SK-N-SH (cell line): ENCODE data around the gene BAIAP3. TPM values are rescaled to one million over a fixed set of nuclear protein-coding genes. Genes with fewer than 3 reads are reported as not detected.
A peak's percentile ranks its signal among the peaks of the same experiment; 100 is the strongest.

ENCODE experiments used
- CTCF ChIA-PET: fragments of 300-600, 350-600 bp; formaldehyde crosslinking; extraction: SDS; loops from one replicate; lab custom pipeline; 2021; lab: Yijun Ruan, JAX
- POLR2A ChIA-PET: fragments of 350-600 bp; sonication (Branson Sonifier 250); formaldehyde crosslinking; extraction: SDS; loops from one replicate; lab custom pipeline; 2020; ENCODE audit warnings: antibody characterized with exemption, inconsistent platforms; lab: Yijun Ruan, JAX
- DNase-seq: peaks from one replicate; pipeline ENCODE4 v3.0.0; 2012
- H2AFZ ChIP-seq: fragments of 200-600 bp; sonication (generic); 2 replicates; pipeline ENCODE4 v1.8.1; 2016; ENCODE audit warnings: antibody characterized with exemption, mild to moderate bottlenecking, low read depth
- H3F3A ChIP-seq: fragments of 200-600 bp; sonication (generic); replicated peaks from 2 replicates; pipeline ENCODE3; 2016; ENCODE audit warnings: antibody characterized with exemption, mild to moderate bottlenecking; ENCODE audit not compliant: insufficient read depth
- H3K27ac ChIP-seq, 2 experiments: fragments of 200-500 bp in 1 of 2; fragments of 200-600 bp in 1 of 2; sonication (Bioruptor generic) in 1 of 2; sonication (generic), shearing (Covaris generic) in 1 of 2; 2 replicates each; pipeline versions ENCODE4 v1.5.1 to v1.6.1; 2014 to 2016; ENCODE audit warnings: low read depth in 2 of 2, inconsistent platforms in 1 of 2, low read length in 1 of 2, mild to moderate bottlenecking in 1 of 2, mixed read lengths in 1 of 2
- H3K27me3 ChIP-seq: fragments of 200-600 bp; sonication (generic), shearing (Covaris generic); 2 replicates; pipeline ENCODE4 v1.6.1; 2016; ENCODE audit warnings: mixed run types; ENCODE audit not compliant: insufficient read depth
- H3K36me3 ChIP-seq, 2 experiments: fragments of 200-500 bp in 1 of 2; fragments of 200-600 bp in 1 of 2; sonication (Bioruptor generic) in 1 of 2; sonication (generic) in 1 of 2; replicated peaks in 1 of 2; 2 replicates each; pipeline versions ENCODE3 to v1.5.1; 2014 to 2016; ENCODE audit warnings: low read length in 1 of 2, mild to moderate bottlenecking in 1 of 2; ENCODE audit not compliant: insufficient read depth in 2 of 2, control insufficient read depth in 1 of 2
- H3K4me1 ChIP-seq, 2 experiments: fragments of 200-500 bp in 1 of 2; fragments of 200-600 bp in 1 of 2; sonication (Bioruptor generic) in 1 of 2; sonication (generic), shearing (Covaris generic) in 1 of 2; 2 replicates each; pipeline versions ENCODE4 v1.5.1 to v1.6.1; 2014 to 2016; ENCODE audit warnings: low read depth in 1 of 2, low read length in 1 of 2, mixed run types in 1 of 2; ENCODE audit not compliant: insufficient read depth in 2 of 2, control insufficient read depth in 1 of 2
- H3K4me2 ChIP-seq: fragments of 200-600 bp; sonication (generic), shearing (Covaris generic); 2 replicates; pipeline ENCODE4 v1.6.1; 2017; ENCODE audit warnings: mixed run types
- H3K4me3 ChIP-seq, 2 experiments: fragments of 200-500 bp in 1 of 2; fragments of 200-600 bp in 1 of 2; sonication (Bioruptor generic) in 1 of 2; sonication (generic), shearing (Covaris generic) in 1 of 2; 2 replicates each; pipeline versions ENCODE4 v1.5.1 to v1.8.1; 2014 to 2016; ENCODE audit warnings: low read depth in 2 of 2, inconsistent platforms in 1 of 2, low read length in 1 of 2, mild to moderate bottlenecking in 1 of 2, mixed read lengths in 1 of 2, moderate library complexity in 1 of 2
- H3K79me2 ChIP-seq: fragments of 200-600 bp; sonication (generic); 2 replicates; pipeline ENCODE4 v1.8.1; 2017; ENCODE audit warnings: mild to moderate bottlenecking; ENCODE audit not compliant: insufficient read depth
- H3K9ac ChIP-seq: fragments of 200-600 bp; sonication (generic); 2 replicates; pipeline ENCODE4 v1.6.1; 2017; ENCODE audit warnings: mixed run types
- H3K9me2 ChIP-seq: fragments of 200-600 bp; sonication (generic); 2 replicates; pipeline ENCODE4 v1.6.1; 2017; ENCODE audit warnings: mixed run types
- H3K9me3 ChIP-seq: fragments of 200-600 bp; sonication (generic); 2 replicates; pipeline ENCODE4 v1.6.1; 2017; ENCODE audit warnings: mixed run types, mild to moderate bottlenecking, moderate library complexity
- H4K20me1 ChIP-seq: fragments of 200-600 bp; sonication (generic); 2 replicates; pipeline ENCODE4 v1.6.1; 2017; ENCODE audit warnings: mild to moderate bottlenecking, mixed run types; ENCODE audit not compliant: insufficient read depth
- EP300 ChIP-seq, 2 experiments: IDR thresholded peaks; 2 replicates each; pipeline versions ENCODE4 v1.4.0 to v1.6.1; 2012; ENCODE audit warnings: borderline replicate concordance in 1 of 2, low read depth in 1 of 2, low read length in 1 of 2
- FOXM1 ChIP-seq: IDR thresholded peaks from 2 replicates; pipeline ENCODE4 v1.4.0; 2012; ENCODE audit warnings: low read depth, mild to moderate bottlenecking
- GABPA ChIP-seq: IDR thresholded peaks from 2 replicates; pipeline ENCODE4 v1.4.0; 2012; ENCODE audit warnings: low read depth, mild to moderate bottlenecking
- IRF3 ChIP-seq: fragments of 150-350 bp; IDR thresholded peaks from 2 replicates; pipeline ENCODE4 v1.6.1; 2016; ENCODE audit warnings: mild to moderate bottlenecking, low read depth, low read length
- JUND ChIP-seq: IDR thresholded peaks from 2 replicates; pipeline ENCODE4 v1.4.0; 2012
- MXI1 ChIP-seq: IDR thresholded peaks from 2 replicates; pipeline ENCODE4 v1.6.1; 2012; ENCODE audit warnings: mild to moderate bottlenecking, low read depth, low read length, improper control_type of control experiment
- NFIC ChIP-seq: IDR thresholded peaks from 2 replicates; pipeline ENCODE4 v1.4.0; 2012; ENCODE audit warnings: borderline replicate concordance
- NRF1 ChIP-seq: IDR thresholded peaks from 2 replicates; pipeline ENCODE4 v1.6.1; 2012; ENCODE audit warnings: low read depth, mild to moderate bottlenecking, low read length
- POLR2AphosphoS5 ChIP-seq: IDR thresholded peaks from 2 replicates; pipeline ENCODE4 v1.6.1; 2012; ENCODE audit warnings: low read depth, low read length
- RCOR1 ChIP-seq: fragments of 150-350 bp; IDR thresholded peaks from 2 replicates; pipeline ENCODE4 v1.6.1; 2017; ENCODE audit warnings: antibody characterized with exemption, low read length
- RXRA ChIP-seq: IDR thresholded peaks from 2 replicates; pipeline ENCODE4 v1.4.0; 2012; ENCODE audit warnings: low read depth, mild to moderate bottlenecking, borderline replicate concordance
- SIN3A ChIP-seq: IDR thresholded peaks from 2 replicates; pipeline ENCODE4 v1.6.1; 2012; ENCODE audit warnings: low read depth, mild to moderate bottlenecking, low read length, moderate library complexity, borderline replicate concordance
- SMC3 ChIP-seq: IDR thresholded peaks from 2 replicates; pipeline ENCODE4 v1.6.1; 2012; ENCODE audit warnings: low read depth, low read length, improper control_type of control experiment
- TAF1 ChIP-seq: IDR thresholded peaks from 2 replicates; pipeline ENCODE4 v1.6.1; 2012; ENCODE audit warnings: low read depth, mild to moderate bottlenecking, low read length, moderate library complexity, borderline replicate concordance
- USF1 ChIP-seq: IDR thresholded peaks from 2 replicates; pipeline ENCODE4 v1.4.0; 2012; ENCODE audit warnings: low read depth, borderline replicate concordance
- YY1 ChIP-seq: IDR thresholded peaks from 2 replicates; pipeline ENCODE4 v1.4.0; 2012; ENCODE audit warnings: low read depth, mild to moderate bottlenecking
- WGBS: methylation state at CpG from one replicate; pipeline ENCODE4 v1.1.6; 2017; ENCODE audit warnings: low lambda C conversion rate; 5-methylcytosine and 5-hydroxymethylcytosine counted together
- polyA plus RNA-seq, 3 experiments: library from polyadenylated mRNA; depleted of rRNA; stranded (reverse); fragments of >200 nt; gene quantifications; 2 replicates each; pipeline ENCODE4 v1.2.3, GENCODE V29; 2012
- TF ChIP-seq, protein P1 (sequence below): IDR thresholded peaks from 2 replicates; pipeline ENCODE4; 2012
- TF ChIP-seq, protein P2 (sequence below): IDR thresholded peaks from 2 replicates; pipeline ENCODE4 v1.6.1; 2012; ENCODE audit warnings: mild to moderate bottlenecking, low read depth, low read length, moderate library complexity
- TF ChIP-seq, protein P3 (sequence below): fragments of 150-350 bp; IDR thresholded peaks from 2 replicates; pipeline ENCODE4 v1.6.1; 2017; ENCODE audit warnings: antibody characterized with exemption, low read length, low read depth, borderline replicate concordance

Gene BAIAP3
- polyA plus RNA-seq, 1 of the 3 experiments (the other 2 are of a cell fraction) = 1.1 TPM

DNA sequence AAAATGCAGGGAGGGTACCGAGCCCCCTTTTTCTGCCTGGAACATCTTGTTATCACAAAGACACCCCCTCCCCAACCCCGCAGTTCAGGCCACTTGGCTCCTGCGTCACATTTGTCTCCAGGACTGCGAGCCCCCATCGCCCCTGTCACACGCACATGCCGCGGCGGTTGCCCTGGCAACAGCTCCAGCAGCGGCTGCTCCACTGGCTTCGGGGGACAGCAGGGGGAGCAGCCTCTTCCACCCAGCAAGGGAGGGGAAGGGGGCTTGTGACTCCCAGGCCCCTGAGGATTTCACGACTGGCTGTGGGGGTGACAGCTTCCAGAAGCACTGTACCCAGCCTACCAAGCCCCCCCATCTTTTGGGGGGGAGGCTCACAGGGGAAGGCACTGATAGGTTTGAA, 2.6 kb downstream of the BAIAP3 start:
- Histone ChIP-seq H3K36me3 (no peaks in the 10 kb centered on the region), H3K4me3 (no peak overlapping the region), H4K20me1 (0 out of 2 replicates have a peak, but pooled peaks cover 7% of the 10 kb centered on the region), H3F3A (no peaks in the 10 kb centered on the region), H3K9me3 (no peaks in the 10 kb centered on the region), H3K9ac (no peak overlapping the region), H3K9me2 (no peaks in the 10 kb centered on the region), H3K27me3 (peaks cover 63% of the 10 kb centered on the region), H3K79me2 (no peaks in the 10 kb centered on the region), H2AFZ (no peak overlapping the region), H3K4me1 (peaks cover 0 to 26% of the 10 kb centered on the region in 2 experiments; a peak in 1 of 4 replicates), H3K4me2 (no peak overlapping the region), H3K27ac (no peak overlapping the region)
- DNase-seq = peak; percentile 75
- ChIA-PET POLR2A (interaction anchor here (0.8 to 1.2 kb wide), 2 partner anchors 10 to 195 kb away, joined by 3 read pairs; no protein-coding TSS in a partner anchor), CTCF (interaction anchor here (0.8 to 3.3 kb wide), 8 partner anchors 9 to 52 kb away, joined by 3 to 14 read pairs (median 4); no protein-coding TSS in a partner anchor)
- TF ChIP-seq RCOR1 (no peak), MXI1 (peak; percentile 59; the same call in 1 of the 2 replicates)
- WGBS = 7% methylated on average over 12 of the region's 12 CpGs

- H3K27me3 ChIP-seq = peaks cover 65% of the 10 kb centered on the region
- ChIA-PET POLR2A (interaction anchor here (0.8 kb wide), 1 partner anchor 9 kb away, joined by 3 read pairs; no protein-coding TSS in a partner anchor), CTCF (interaction anchor here (1.1 to 3.3 kb wide), 6 partner anchors 10 to 70 kb away, joined by 3 to 14 read pairs (median 6); no protein-coding TSS in a partner anchor)
Measured at GRCh38 chr16:1336619-1337018, 3.2 kb downstream of the BAIAP3 start.

More at GRCh38 chr16:1336619-1337018, 3.2 kb downstream of the BAIAP3 start:
- no peaks in the 10 kb centered on the region for H3K9me3 ChIP-seq
- H3F3A ChIP-seq = no peaks in the 10 kb centered on the region
- no peak overlapping the region for H3K4me2 ChIP-seq
- no peak for DNase-seq
- whole genome bisulfite sequencing = 46% methylated on average over 6 of the region's 15 CpGs
- no peak overlapping the region for H3K27ac ChIP-seq
- H4K20me1 ChIP-seq = 0 out of 2 replicates have a peak, but pooled peaks cover 7% of the 10 kb centered on the region
- TF ChIP-seq, protein P1, sequence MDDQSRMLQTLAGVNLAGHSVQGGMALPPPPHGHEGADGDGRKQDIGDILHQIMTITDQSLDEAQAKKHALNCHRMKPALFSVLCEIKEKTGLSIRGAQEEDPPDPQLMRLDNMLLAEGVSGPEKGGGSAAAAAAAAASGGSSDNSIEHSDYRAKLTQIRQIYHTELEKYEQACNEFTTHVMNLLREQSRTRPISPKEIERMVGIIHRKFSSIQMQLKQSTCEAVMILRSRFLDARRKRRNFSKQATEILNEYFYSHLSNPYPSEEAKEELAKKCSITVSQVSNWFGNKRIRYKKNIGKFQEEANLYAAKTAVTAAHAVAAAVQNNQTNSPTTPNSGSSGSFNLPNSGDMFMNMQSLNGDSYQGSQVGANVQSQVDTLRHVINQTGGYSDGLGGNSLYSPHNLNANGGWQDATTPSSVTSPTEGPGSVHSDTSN = no peak
- TF ChIP-seq EP300 (IDR thresholded peaks at IDR 0.05; ENCODE audit: borderline replicate concordance in 1 of 2, low read depth in 1 of 2, low read length in 1 of 2) (no peak), JUND (no peak), NFIC (no peak), SMC3 (no peak), RXRA (no peak), SIN3A (no peak), GABPA (no peak), USF1 (no peak), NRF1 (no peak), YY1 (no peak), FOXM1 (no peak), IRF3 (no peak), TAF1 (no peak), MXI1 (no peak), POLR2AphosphoS5 (no peak)
- TF ChIP-seq, protein P2, sequence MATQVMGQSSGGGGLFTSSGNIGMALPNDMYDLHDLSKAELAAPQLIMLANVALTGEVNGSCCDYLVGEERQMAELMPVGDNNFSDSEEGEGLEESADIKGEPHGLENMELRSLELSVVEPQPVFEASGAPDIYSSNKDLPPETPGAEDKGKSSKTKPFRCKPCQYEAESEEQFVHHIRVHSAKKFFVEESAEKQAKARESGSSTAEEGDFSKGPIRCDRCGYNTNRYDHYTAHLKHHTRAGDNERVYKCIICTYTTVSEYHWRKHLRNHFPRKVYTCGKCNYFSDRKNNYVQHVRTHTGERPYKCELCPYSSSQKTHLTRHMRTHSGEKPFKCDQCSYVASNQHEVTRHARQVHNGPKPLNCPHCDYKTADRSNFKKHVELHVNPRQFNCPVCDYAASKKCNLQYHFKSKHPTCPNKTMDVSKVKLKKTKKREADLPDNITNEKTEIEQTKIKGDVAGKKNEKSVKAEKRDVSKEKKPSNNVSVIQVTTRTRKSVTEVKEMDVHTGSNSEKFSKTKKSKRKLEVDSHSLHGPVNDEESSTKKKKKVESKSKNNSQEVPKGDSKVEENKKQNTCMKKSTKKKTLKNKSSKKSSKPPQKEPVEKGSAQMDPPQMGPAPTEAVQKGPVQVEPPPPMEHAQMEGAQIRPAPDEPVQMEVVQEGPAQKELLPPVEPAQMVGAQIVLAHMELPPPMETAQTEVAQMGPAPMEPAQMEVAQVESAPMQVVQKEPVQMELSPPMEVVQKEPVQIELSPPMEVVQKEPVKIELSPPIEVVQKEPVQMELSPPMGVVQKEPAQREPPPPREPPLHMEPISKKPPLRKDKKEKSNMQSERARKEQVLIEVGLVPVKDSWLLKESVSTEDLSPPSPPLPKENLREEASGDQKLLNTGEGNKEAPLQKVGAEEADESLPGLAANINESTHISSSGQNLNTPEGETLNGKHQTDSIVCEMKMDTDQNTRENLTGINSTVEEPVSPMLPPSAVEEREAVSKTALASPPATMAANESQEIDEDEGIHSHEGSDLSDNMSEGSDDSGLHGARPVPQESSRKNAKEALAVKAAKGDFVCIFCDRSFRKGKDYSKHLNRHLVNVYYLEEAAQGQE = no peak
- TF ChIP-seq, protein P3, sequence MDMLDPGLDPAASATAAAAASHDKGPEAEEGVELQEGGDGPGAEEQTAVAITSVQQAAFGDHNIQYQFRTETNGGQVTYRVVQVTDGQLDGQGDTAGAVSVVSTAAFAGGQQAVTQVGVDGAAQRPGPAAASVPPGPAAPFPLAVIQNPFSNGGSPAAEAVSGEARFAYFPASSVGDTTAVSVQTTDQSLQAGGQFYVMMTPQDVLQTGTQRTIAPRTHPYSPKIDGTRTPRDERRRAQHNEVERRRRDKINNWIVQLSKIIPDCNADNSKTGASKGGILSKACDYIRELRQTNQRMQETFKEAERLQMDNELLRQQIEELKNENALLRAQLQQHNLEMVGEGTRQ = no peak
- TF ChIP-seq, all 33 proteins: peak for 0
- H3K79me2 ChIP-seq = no peaks in the 10 kb centered on the region
- H3K4me3 ChIP-seq = no peak overlapping the region
- peaks cover 0 to 21% of the 10 kb centered on the region in 2 experiments; a peak in 1 of 4 replicates for H3K4me1 ChIP-seq
- no peaks in the 10 kb centered on the region for H3K36me3 ChIP-seq
- no peak overlapping the region for H3K9ac ChIP-seq
- no peak overlapping the region for H2AFZ ChIP-seq
- no peaks in the 10 kb centered on the region for H3K9me2 ChIP-seq
